K562 (cell line): ENCODE results near the gene GLRX5. TPM values are rescaled to one million over a fixed set of nuclear protein-coding genes. Genes with fewer than 3 reads are reported as not detected.
A peak's percentile ranks its signal among the peaks of the same experiment; 100 is the strongest.

ENCODE experiments used
- ATAC-seq: fragments of 200-7000 bp; cut with Tn5 transposase; 3 replicates; pipeline ENCODE4 v1.9.1; 2020; ENCODE audit warnings: moderate library complexity
- BruUV-seq: library from RNA; stranded (reverse); fragments of 400-500 nt; replicated peaks from 2 replicates; lab custom pipeline; 2021; lab: Mats Ljungman, UMichigan
- CTCF ChIA-PET: fragments of 300-600 bp; formaldehyde crosslinking; extraction: SDS; loops from one replicate; lab custom pipeline; 2021; ENCODE audit warnings: low intra/inter-chr PET ratio; lab: Yijun Ruan, JAX
- POLR2A ChIA-PET: fragments of 300-600, 350-650 bp; sonication (Branson Sonifier 250); formaldehyde crosslinking; extraction: SDS; loops from one replicate; lab custom pipeline; 2021; ENCODE audit warnings: antibody characterized with exemption, inconsistent platforms; lab: Yijun Ruan, JAX
- DNase-seq, 4 experiments: peaks; one replicate each; pipeline versions ENCODE4 v3.0.0 to v3.0.0-alpha.2; 2011 to 2018; ENCODE audit warnings: low spot score in 3 of 4, mixed read lengths in 3 of 4; ENCODE audit errors: extremely low read depth in 1 of 4
- FAIRE-seq: peaks from 2 replicates; lab custom pipeline; 2011; peaks lifted over from hg19 to GRCh38; lab: Jason Lieb, UNC
- H2AFZ ChIP-seq: 2 replicates; pipeline ENCODE4 v1.6.0; 2011; ENCODE audit warnings: low read depth, low read length, control low read depth, inconsistent platforms
- H3K27ac ChIP-seq: fragments of 200-600 bp; 3 replicates; pipeline ENCODE4 v1.8.0; 2011; ENCODE audit warnings: low read depth, mild to moderate bottlenecking, control low read depth, inconsistent platforms, low read length, moderate library complexity, mixed read lengths; ENCODE audit errors: extremely low read depth
- H3K27me3 ChIP-seq, 2 experiments: fragments of 300-600 bp in 1 of 2; 2 replicates in 1 of 2; 3 replicates in 1 of 2; pipeline versions ENCODE4 v1.6.0 to v1.8.0; 2011; ENCODE audit warnings: inconsistent platforms in 2 of 2, low read length in 2 of 2, mild to moderate bottlenecking in 1 of 2, mixed read lengths in 1 of 2, moderate library complexity in 1 of 2; ENCODE audit not compliant: control insufficient read depth in 2 of 2, insufficient read depth in 2 of 2
- H3K36me3 ChIP-seq: fragments of 300-600 bp; 3 replicates; pipeline ENCODE4 v1.8.0; 2011; ENCODE audit warnings: mild to moderate bottlenecking, low read length, inconsistent platforms; ENCODE audit not compliant: control insufficient read depth, insufficient read depth
- H3K4me1 ChIP-seq, 2 experiments: fragments of 200-600 bp in 1 of 2; replicated peaks in 1 of 2; 2 replicates in 1 of 2; 3 replicates in 1 of 2; pipeline versions ENCODE4 v1.5.1 to v1.8.0; 2011; ENCODE audit warnings: inconsistent platforms in 2 of 2, low read length in 2 of 2, mild to moderate bottlenecking in 1 of 2, mixed read lengths in 1 of 2, moderate library complexity in 1 of 2; ENCODE audit not compliant: control insufficient read depth in 2 of 2, insufficient read depth in 2 of 2
- H3K4me2 ChIP-seq: 2 replicates; pipeline ENCODE4 v1.6.1; 2011; ENCODE audit warnings: low read length, control low read depth, inconsistent platforms, mixed read lengths; ENCODE audit not compliant: insufficient read depth
- H3K4me3 ChIP-seq: fragments of 200-600 bp; sonication (generic), shearing (Covaris generic); 2 replicates; pipeline ENCODE4 v1.5.1; 2016; ENCODE audit warnings: control low read depth, inconsistent platforms
- H3K79me2 ChIP-seq: fragments of 200-600 bp; 3 replicates; pipeline ENCODE4 v1.8.0; 2011; ENCODE audit warnings: low read length, inconsistent platforms; ENCODE audit not compliant: control insufficient read depth, insufficient read depth
- H3K9ac ChIP-seq, 2 experiments: 2 replicates each; pipeline versions ENCODE4 v1.6.0 to v1.6.1; 2011; ENCODE audit warnings: low read depth in 2 of 2, low read length in 2 of 2, control low read depth in 1 of 2, inconsistent platforms in 1 of 2, mild to moderate bottlenecking in 1 of 2, mixed read lengths in 1 of 2; ENCODE audit not compliant: insufficient read depth in 1 of 2
- H3K9me1 ChIP-seq: one replicate; pipeline ENCODE4 v1.6.0; 2011; ENCODE audit warnings: inconsistent platforms, mild to moderate bottlenecking, low read length, moderate library complexity; ENCODE audit not compliant: control insufficient read depth, insufficient read depth
- H3K9me3 ChIP-seq: replicated peaks from 2 replicates; pipeline ENCODE4 v1.5.1; 2011; ENCODE audit warnings: low read depth, low read length, inconsistent platforms; ENCODE audit not compliant: control insufficient read depth, insufficient read depth
- H4K20me1 ChIP-seq: replicated peaks from 2 replicates; pipeline ENCODE4 v1.6.1; 2011; ENCODE audit warnings: low read length, inconsistent platforms, mixed read lengths; ENCODE audit not compliant: control insufficient read depth, insufficient read depth
- ARID3A ChIP-seq: IDR thresholded peaks from 2 replicates; pipeline ENCODE4 v1.6.1; 2012; ENCODE audit warnings: low read depth, low read length, improper control_type of control experiment, borderline replicate concordance
- E2F8 ChIP-seq: fragments of 450-650 bp; IDR thresholded peaks from 2 replicates; pipeline ENCODE4 v1.7.1; 2018; ENCODE audit warnings: mild to moderate bottlenecking, low read depth; ENCODE audit not compliant: partially characterized antibody
- RAD21 ChIP-seq, 2 experiments: fragments of 250-450 bp in 1 of 2; fragments of 450-650 bp in 1 of 2; sonication (Bioruptor Pico) in 1 of 2; formaldehyde crosslinking in 1 of 2; IDR thresholded peaks in 1 of 2; conservative IDR thresholded peaks in 1 of 2; 2 replicates each; pipeline versions ENCODE4 v1.4.0 to v1.8.0; 2020 to 2022; ENCODE audit warnings: mild to moderate bottlenecking in 2 of 2, moderate library complexity in 1 of 2
- SLC30A9 ChIP-seq: fragments of 250-450 bp; sonication (Bioruptor Pico); IDR thresholded peaks from 2 replicates; pipeline ENCODE4 v1.8.0; 2022; ENCODE audit warnings: mild to moderate bottlenecking, moderate library complexity
- SMC3 ChIP-seq: conservative IDR thresholded peaks from 2 replicates; pipeline ENCODE4 v1.6.1; 2011; ENCODE audit warnings: low read depth, low read length, improper control_type of control experiment; ENCODE audit not compliant: insufficient read depth
- WGBS: fragments of 100-300 bp; shearing (Covaris generic); methylation state at CpG from one replicate; pipeline ENCODE4 v1.1.6; 2016; ENCODE audit warnings: low coverage, mixed read lengths; ENCODE audit not compliant: insufficient coverage; ENCODE audit errors: missing lambda C conversion rate; 5-methylcytosine and 5-hydroxymethylcytosine counted together
- in situ Hi-C: fragments of 300-500 bp; cut with MboI; formaldehyde crosslinking; loops from 4 replicates; pipeline ENCODE4 v1.15.0; 2018; ENCODE audit warnings: inconsistent platforms, mixed read lengths
- intact Hi-C: fragments of 100-400 bp; cut with micrococcal nuclease; formaldehyde crosslinking; loops from 2 replicates; pipeline ENCODE4 v1.14.2; 2022
- polyA plus RNA-seq, 8 experiments: library from polyadenylated mRNA; depleted of rRNA in 4 of 8; stranded (reverse) in 5 of 8; unstranded in 3 of 8; fragments of >200 nt; fragmentation: Nextera tagmentation in 2 of 8; fragmentation: Illumina TruSeq in 1 of 8; extraction: Ambion mirVana in 2 of 8; extraction: Trizol in 1 of 8; gene quantifications; 2 replicates each; pipeline versions ENCODE4 v1.2.1 to v1.2.3, GENCODE V29; 2011 to 2014; ENCODE audit warnings: inconsistent platforms in 1 of 8, missing spikeins in 1 of 8
- total RNA-seq, 7 experiments: library from RNA; depleted of rRNA in 6 of 7; stranded (reverse); fragments of >200 nt in 6 of 7; fragmentation: Illumina TruSeq in 2 of 7; extraction: Trizol in 2 of 7; gene quantifications; 2 replicates each; pipeline versions ENCODE4 v1.2.1 to v1.2.3, GENCODE V29; 2011 to 2021; ENCODE audit warnings: low replicate concordance in 1 of 7
- TF ChIP-seq, protein P1 (sequence below), 2 experiments: IDR thresholded peaks in 1 of 2; conservative IDR thresholded peaks in 1 of 2; 2 replicates each; pipeline ENCODE4 v1.6.1; 2016; ENCODE audit warnings: low read depth in 2 of 2, mild to moderate bottlenecking in 1 of 2, missing compliant biosample characterization in 1 of 2, missing genetic modification characterization in 1 of 2, moderate library complexity in 1 of 2

The GLRX5 gene
- total and polyA plus RNA-seq, 9 of the 15 experiments (the other 6 are each of a cell fraction or from before 2014, with no cell fraction given), result 16.7 to 96.8 (median 66.8) TPM

DNA sequence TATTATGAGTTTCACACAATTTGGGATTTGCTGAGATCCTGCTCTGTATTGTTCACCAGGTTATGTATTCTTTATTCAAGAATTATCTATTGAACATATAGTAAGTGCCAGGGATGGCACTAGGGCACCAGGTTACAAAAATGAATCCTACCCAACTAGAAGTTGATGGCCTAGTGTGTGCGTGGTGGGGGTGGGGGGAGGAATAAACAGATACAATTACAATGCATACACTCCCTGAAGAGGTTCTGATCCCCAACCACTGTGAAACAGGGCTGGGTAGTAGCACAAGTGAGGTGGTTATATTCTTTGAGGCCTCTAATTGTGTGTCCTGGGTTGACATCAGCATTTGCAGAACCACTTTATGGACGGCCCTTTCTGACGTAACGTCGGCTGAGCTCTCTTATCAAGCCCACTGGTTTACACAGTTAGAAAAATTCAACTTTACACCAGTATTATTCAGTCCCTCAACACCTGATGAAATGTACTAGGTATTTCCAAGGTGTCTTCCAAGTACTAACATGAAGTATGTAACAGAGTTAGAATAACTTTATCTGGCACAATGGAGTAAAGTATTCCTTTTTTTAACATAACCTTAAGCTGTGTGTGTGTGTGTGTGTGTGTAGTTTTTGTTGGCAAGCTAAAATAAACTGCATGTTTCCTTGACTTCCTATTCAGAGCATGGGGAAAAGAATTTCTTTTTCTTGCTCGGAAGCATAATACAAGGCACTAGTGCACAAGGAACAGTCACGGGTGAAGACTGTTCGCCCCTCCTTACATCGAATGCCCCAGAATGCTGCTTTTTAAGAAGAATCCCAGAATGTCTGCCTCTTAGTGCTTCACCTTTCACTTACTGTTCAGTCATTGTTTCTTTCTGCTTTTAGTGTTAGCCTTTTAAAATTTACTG, 8.1 kb upstream of the GLRX5 start (continued):
- TF ChIP-seq E2F8 (no peak), SLC30A9 (CRISPR knock-in tag) (no peak)

GRCh38 chr14:95527387-95528002, 7.4 kb upstream of the GLRX5 start:
- Histone ChIP-seq H3K27ac (0 out of 3 replicates have a peak overlapping the region, but pooled peaks have one; percentile 47), H3K4me1 (peaks cover 0 to 64% of the 10 kb centered on the region in 2 experiments; a peak in 3 of 5 replicates), H3K9me1 (no peaks in the 10 kb centered on the region), H3K4me3 (no peak overlapping the region), H3K9ac (no peak overlapping the region), H4K20me1 (peaks cover 4% of the 10 kb centered on the region; the same call in 1 of the 2 replicates), H3K9me3 (no peaks in the 10 kb centered on the region), H3K4me2 (no peak overlapping the region), H3K79me2 (peaks cover 33% of the 10 kb centered on the region), H3K36me3 (peaks cover 25% of the 10 kb centered on the region; the same call in 2 of the 3 replicates), H2AFZ (peak overlapping the region; percentile 39; the same call in 1 of the 2 replicates), H3K27me3 (no peaks in the 10 kb centered on the region)
- ChIA-PET POLR2A (interaction anchor here (0.6 to 1.8 kb wide), 4 partner anchors 9 to 25 kb away, joined by 3 to 5 read pairs (median 4); no protein-coding TSS in a partner anchor), CTCF (interaction anchor here (0.6 to 1.3 kb wide), 2 partner anchors 76 to 85 kb away, joined by 5 read pairs; no protein-coding TSS in a partner anchor)
- intact Hi-C loops (loop anchor here (1.0 kb wide), 1 partner anchor 85 kb away; no protein-coding TSS in a partner anchor), in situ Hi-C loops (loop anchor here (5.0 kb wide), 1 partner anchor 85 kb away; no protein-coding TSS in a partner anchor)
- WGBS, result 47% methylated on average over 4 of the region's 4 CpGs
- DNase-seq (peak in 1 of 4 experiments; percentile 51), ATAC-seq (peak; percentile 25; the same call in 1 of the 3 replicates), FAIRE-seq (peak; percentile 15)
- BruUV-seq, result no TSS peak
- TF ChIP-seq SMC3 (no peak), RAD21 (CRISPR knock-in tag; conservative IDR thresholded peaks at IDR 0.05 in 1 of 2, IDR thresholded peaks at IDR 0.05 in 1 of 2) (peak; percentile 45 to 69), ARID3A (peak; percentile 49; the same call in 1 of the 2 replicates)
- TF ChIP-seq, protein P1, sequence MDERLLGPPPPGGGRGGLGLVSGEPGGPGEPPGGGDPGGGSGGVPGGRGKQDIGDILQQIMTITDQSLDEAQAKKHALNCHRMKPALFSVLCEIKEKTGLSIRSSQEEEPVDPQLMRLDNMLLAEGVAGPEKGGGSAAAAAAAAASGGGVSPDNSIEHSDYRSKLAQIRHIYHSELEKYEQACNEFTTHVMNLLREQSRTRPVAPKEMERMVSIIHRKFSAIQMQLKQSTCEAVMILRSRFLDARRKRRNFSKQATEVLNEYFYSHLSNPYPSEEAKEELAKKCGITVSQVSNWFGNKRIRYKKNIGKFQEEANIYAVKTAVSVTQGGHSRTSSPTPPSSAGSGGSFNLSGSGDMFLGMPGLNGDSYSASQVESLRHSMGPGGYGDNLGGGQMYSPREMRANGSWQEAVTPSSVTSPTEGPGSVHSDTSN (CRISPR knock-in tag; IDR thresholded peaks at IDR 0.05; ENCODE audit: low read depth), result no peak
- TF ChIP-seq, protein P1 (tag; conservative IDR thresholded peaks at IDR 0.05; ENCODE audit: low read depth), result no peak
